H1 (cell line): Measurements from ENCODE around the gene SMIM13. TPM values are rescaled to one million over a fixed set of nuclear protein-coding genes. Genes with fewer than 3 reads are reported as not detected.

Experiments
- RAD21 ChIP-seq, 2 experiments: IDR thresholded peaks in 1 of 2; conservative IDR thresholded peaks in 1 of 2; 2 replicates each; pipeline ENCODE4 v1.6.1; 2011; ENCODE audit warnings: low read depth in 2 of 2, low read length in 2 of 2, improper control_type of control experiment in 1 of 2, inconsistent platforms in 1 of 2, mild to moderate bottlenecking in 1 of 2, moderate library complexity in 1 of 2
- polyA plus RNA-seq, 7 experiments: library from polyadenylated mRNA; depleted of rRNA in 3 of 7; stranded (reverse) in 5 of 7; unstranded in 2 of 7; fragments of >200 nt in 5 of 7; fragments of 200-250 nt in 2 of 7; gene quantifications; 1 replicate in 5 of 7; 2 replicates in 1 of 7; 4 replicates in 1 of 7; pipeline versions ENCODE4 v1.2.1 to v1.2.3, GENCODE V29; 2011 to 2013; ENCODE audit warnings: missing spikeins in 2 of 7, mixed read lengths in 2 of 7
- total RNA-seq: library from RNA; stranded (reverse); fragmentation: NEBNext Ultra II Directional; extraction: Animal tissue kit (Norgen Biotek cat#: 25700); gene quantifications from 2 replicates; pipeline ENCODE4 v1.2.1, GENCODE V29; 2021
- TF ChIP-seq, protein P1 (sequence below): fragments of 300-600 bp; sonication (generic); IDR thresholded peaks from 2 replicates; pipeline ENCODE4 v1.7.1; 2012; ENCODE audit warnings: low read length, moderate library complexity, mild to moderate bottlenecking, inconsistent platforms; ENCODE audit not compliant: insufficient replicate concordance
- TF ChIP-seq, protein P2 (sequence below): IDR thresholded peaks from 2 replicates; pipeline ENCODE4 v1.6.1; 2012; ENCODE audit warnings: inconsistent platforms

The SMIM13 gene
- total and polyA plus RNA-seq, 2 of the 8 experiments (the other 6 are each of a cell fraction or from before 2014, with no cell fraction given) = 1.7 to 10.6 TPM

DNA sequence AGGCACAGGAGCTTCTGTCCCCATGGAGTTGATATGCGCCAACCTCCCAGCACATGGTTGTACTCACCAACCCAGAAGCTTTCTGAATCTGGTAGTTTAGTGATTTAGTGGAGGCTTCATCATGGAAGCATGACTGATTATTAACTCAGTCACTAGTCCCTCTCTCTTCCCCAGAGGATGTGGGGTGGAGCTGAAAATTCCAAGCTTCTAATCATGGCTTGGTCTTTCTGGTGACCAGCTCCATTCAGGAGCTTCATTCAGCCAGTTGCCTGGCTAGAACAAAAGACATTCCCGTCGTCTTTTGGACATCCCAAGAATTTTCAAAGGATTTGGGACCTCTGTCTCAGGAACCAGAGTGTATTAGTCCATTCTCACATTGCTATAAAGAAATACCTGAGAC lies 13.3 kb upstream of the SMIM13 start (continued):
- TF ChIP-seq, protein P1, sequence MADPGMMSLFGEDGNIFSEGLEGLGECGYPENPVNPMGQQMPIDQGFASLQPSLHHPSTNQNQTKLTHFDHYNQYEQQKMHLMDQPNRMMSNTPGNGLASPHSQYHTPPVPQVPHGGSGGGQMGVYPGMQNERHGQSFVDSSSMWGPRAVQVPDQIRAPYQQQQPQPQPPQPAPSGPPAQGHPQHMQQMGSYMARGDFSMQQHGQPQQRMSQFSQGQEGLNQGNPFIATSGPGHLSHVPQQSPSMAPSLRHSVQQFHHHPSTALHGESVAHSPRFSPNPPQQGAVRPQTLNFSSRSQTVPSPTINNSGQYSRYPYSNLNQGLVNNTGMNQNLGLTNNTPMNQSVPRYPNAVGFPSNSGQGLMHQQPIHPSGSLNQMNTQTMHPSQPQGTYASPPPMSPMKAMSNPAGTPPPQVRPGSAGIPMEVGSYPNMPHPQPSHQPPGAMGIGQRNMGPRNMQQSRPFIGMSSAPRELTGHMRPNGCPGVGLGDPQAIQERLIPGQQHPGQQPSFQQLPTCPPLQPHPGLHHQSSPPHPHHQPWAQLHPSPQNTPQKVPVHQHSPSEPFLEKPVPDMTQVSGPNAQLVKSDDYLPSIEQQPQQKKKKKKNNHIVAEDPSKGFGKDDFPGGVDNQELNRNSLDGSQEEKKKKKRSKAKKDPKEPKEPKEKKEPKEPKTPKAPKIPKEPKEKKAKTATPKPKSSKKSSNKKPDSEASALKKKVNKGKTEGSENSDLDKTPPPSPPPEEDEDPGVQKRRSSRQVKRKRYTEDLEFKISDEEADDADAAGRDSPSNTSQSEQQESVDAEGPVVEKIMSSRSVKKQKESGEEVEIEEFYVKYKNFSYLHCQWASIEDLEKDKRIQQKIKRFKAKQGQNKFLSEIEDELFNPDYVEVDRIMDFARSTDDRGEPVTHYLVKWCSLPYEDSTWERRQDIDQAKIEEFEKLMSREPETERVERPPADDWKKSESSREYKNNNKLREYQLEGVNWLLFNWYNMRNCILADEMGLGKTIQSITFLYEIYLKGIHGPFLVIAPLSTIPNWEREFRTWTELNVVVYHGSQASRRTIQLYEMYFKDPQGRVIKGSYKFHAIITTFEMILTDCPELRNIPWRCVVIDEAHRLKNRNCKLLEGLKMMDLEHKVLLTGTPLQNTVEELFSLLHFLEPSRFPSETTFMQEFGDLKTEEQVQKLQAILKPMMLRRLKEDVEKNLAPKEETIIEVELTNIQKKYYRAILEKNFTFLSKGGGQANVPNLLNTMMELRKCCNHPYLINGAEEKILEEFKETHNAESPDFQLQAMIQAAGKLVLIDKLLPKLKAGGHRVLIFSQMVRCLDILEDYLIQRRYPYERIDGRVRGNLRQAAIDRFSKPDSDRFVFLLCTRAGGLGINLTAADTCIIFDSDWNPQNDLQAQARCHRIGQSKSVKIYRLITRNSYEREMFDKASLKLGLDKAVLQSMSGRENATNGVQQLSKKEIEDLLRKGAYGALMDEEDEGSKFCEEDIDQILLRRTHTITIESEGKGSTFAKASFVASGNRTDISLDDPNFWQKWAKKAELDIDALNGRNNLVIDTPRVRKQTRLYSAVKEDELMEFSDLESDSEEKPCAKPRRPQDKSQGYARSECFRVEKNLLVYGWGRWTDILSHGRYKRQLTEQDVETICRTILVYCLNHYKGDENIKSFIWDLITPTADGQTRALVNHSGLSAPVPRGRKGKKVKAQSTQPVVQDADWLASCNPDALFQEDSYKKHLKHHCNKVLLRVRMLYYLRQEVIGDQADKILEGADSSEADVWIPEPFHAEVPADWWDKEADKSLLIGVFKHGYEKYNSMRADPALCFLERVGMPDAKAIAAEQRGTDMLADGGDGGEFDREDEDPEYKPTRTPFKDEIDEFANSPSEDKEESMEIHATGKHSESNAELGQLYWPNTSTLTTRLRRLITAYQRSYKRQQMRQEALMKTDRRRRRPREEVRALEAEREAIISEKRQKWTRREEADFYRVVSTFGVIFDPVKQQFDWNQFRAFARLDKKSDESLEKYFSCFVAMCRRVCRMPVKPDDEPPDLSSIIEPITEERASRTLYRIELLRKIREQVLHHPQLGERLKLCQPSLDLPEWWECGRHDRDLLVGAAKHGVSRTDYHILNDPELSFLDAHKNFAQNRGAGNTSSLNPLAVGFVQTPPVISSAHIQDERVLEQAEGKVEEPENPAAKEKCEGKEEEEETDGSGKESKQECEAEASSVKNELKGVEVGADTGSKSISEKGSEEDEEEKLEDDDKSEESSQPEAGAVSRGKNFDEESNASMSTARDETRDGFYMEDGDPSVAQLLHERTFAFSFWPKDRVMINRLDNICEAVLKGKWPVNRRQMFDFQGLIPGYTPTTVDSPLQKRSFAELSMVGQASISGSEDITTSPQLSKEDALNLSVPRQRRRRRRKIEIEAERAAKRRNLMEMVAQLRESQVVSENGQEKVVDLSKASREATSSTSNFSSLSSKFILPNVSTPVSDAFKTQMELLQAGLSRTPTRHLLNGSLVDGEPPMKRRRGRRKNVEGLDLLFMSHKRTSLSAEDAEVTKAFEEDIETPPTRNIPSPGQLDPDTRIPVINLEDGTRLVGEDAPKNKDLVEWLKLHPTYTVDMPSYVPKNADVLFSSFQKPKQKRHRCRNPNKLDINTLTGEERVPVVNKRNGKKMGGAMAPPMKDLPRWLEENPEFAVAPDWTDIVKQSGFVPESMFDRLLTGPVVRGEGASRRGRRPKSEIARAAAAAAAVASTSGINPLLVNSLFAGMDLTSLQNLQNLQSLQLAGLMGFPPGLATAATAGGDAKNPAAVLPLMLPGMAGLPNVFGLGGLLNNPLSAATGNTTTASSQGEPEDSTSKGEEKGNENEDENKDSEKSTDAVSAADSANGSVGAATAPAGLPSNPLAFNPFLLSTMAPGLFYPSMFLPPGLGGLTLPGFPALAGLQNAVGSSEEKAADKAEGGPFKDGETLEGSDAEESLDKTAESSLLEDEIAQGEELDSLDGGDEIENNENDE = no peak
- TF ChIP-seq RAD21 (IDR thresholded peaks at IDR 0.05 in 1 of 2, conservative IDR thresholded peaks at IDR 0.05 in 1 of 2; ENCODE audit: low read depth in 2 of 2, low read length in 2 of 2) = no peak
- TF ChIP-seq, protein P2, sequence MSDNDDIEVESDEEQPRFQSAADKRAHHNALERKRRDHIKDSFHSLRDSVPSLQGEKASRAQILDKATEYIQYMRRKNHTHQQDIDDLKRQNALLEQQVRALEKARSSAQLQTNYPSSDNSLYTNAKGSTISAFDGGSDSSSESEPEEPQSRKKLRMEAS = no peak
